Fibroblast of lung (primary cell): ENCODE measurements around the gene IRF4. TPM values are rescaled to one million over a fixed set of nuclear protein-coding genes. Genes with fewer than 3 reads are reported as not detected.
"Not testable (repeated sequence)": the region's sequence is repeated elsewhere in the genome, so short reads cannot be mapped to it uniquely, and the experiment has no call there.

Experiments
- DNase-seq, 2 donors: peaks; one replicate each; pipeline versions ENCODE4 v3.0.0 to v3.0.0-alpha.2; 2010; ENCODE audit warnings: low read depth in 2 of 2
- H2AFZ ChIP-seq: 2 replicates; pipeline ENCODE4 v1.5.1; 2012; ENCODE audit warnings: low read length, control low read depth, inconsistent platforms
- H3K27ac ChIP-seq: 2 replicates; pipeline ENCODE4 v1.5.1; 2011; ENCODE audit warnings: low read length, control low read depth; ENCODE audit not compliant: insufficient read depth
- H3K27me3 ChIP-seq: 2 replicates; pipeline ENCODE4 v1.5.1; 2011; ENCODE audit warnings: mild to moderate bottlenecking, low read length; ENCODE audit not compliant: control insufficient read depth, insufficient read depth
- H3K36me3 ChIP-seq: 2 replicates; pipeline ENCODE4 v1.5.1; 2011; ENCODE audit warnings: low read length; ENCODE audit not compliant: control insufficient read depth, insufficient read depth
- H3K4me1 ChIP-seq: 2 replicates; pipeline ENCODE4 v1.5.1; 2011; ENCODE audit warnings: low read length; ENCODE audit not compliant: control insufficient read depth, insufficient read depth; ENCODE audit errors: extremely low read depth
- H3K4me2 ChIP-seq: 2 replicates; pipeline ENCODE4 v1.5.1; 2011; ENCODE audit warnings: low read length, control low read depth; ENCODE audit not compliant: insufficient read depth; ENCODE audit errors: extremely low read depth
- H3K4me3 ChIP-seq, 4 experiments: fragments of 200-600 bp in 1 of 4; sonication (generic) in 1 of 4; replicated peaks in 1 of 4; 2 replicates each; pipeline ENCODE4 v1.5.1; 2011 to 2016; ENCODE audit warnings: low read length in 4 of 4, low read depth in 3 of 4, mild to moderate bottlenecking in 3 of 4, control low read depth in 2 of 4, inconsistent platforms in 1 of 4, mixed read lengths in 1 of 4; ENCODE audit not compliant: insufficient read depth in 1 of 4; ENCODE audit errors: control extremely low read depth in 1 of 4
- H3K79me2 ChIP-seq: 2 replicates; pipeline ENCODE4 v1.5.1; 2012; ENCODE audit warnings: mild to moderate bottlenecking, low read length, inconsistent platforms; ENCODE audit not compliant: control insufficient read depth, insufficient read depth
- H3K9ac ChIP-seq: 2 replicates; pipeline ENCODE4 v1.5.1; 2011; ENCODE audit warnings: mild to moderate bottlenecking, low read length, control low read depth; ENCODE audit not compliant: insufficient read depth
- H3K9me3 ChIP-seq: 2 replicates; pipeline ENCODE4 v1.5.1; 2012; ENCODE audit warnings: low read depth, low read length; ENCODE audit not compliant: control insufficient read depth, insufficient read depth
- H4K20me1 ChIP-seq: 2 replicates; pipeline ENCODE4 v1.5.1; 2011; ENCODE audit warnings: low read length; ENCODE audit not compliant: control insufficient read depth, insufficient read depth; ENCODE audit errors: extremely low read depth
- EZH2 ChIP-seq: IDR thresholded peaks from 2 replicates; pipeline ENCODE4 v1.5.1; 2012; ENCODE audit warnings: low read length, control low read depth, mild to moderate bottlenecking; ENCODE audit errors: missing control alignments
- polyA plus RNA-seq, 2 donors: library from polyadenylated mRNA; depleted of rRNA in 1 of 2; stranded (reverse) in 1 of 2; unstranded in 1 of 2; fragments of >200 nt; gene quantifications; 2 replicates each; pipeline ENCODE4 v1.2.1, GENCODE V29; 2011 to 2012; ENCODE audit warnings: missing spikeins in 1 of 2
- total RNA-seq: library from RNA; depleted of rRNA; stranded (reverse); fragments of >200 nt; gene quantifications from 2 replicates; pipeline ENCODE4 v1.2.1, GENCODE V29; 2014
- TF ChIP-seq, protein P1 (sequence below), 2 donors: IDR thresholded peaks in 1 of 2; conservative IDR thresholded peaks in 1 of 2; 1 replicate in 1 of 2; 2 replicates in 1 of 2; pipeline ENCODE4 v1.5.1; 2011 to 2012; ENCODE audit warnings: low read length in 2 of 2, control low read depth in 1 of 2, inconsistent platforms in 1 of 2, low read depth in 1 of 2, mild to moderate bottlenecking in 1 of 2

The IRF4 gene
- total and polyA plus RNA-seq, 2 donors (not counting 1 experiment from before 2014, with no cell fraction given): under 0.01 to 0.01 TPM

DNA sequence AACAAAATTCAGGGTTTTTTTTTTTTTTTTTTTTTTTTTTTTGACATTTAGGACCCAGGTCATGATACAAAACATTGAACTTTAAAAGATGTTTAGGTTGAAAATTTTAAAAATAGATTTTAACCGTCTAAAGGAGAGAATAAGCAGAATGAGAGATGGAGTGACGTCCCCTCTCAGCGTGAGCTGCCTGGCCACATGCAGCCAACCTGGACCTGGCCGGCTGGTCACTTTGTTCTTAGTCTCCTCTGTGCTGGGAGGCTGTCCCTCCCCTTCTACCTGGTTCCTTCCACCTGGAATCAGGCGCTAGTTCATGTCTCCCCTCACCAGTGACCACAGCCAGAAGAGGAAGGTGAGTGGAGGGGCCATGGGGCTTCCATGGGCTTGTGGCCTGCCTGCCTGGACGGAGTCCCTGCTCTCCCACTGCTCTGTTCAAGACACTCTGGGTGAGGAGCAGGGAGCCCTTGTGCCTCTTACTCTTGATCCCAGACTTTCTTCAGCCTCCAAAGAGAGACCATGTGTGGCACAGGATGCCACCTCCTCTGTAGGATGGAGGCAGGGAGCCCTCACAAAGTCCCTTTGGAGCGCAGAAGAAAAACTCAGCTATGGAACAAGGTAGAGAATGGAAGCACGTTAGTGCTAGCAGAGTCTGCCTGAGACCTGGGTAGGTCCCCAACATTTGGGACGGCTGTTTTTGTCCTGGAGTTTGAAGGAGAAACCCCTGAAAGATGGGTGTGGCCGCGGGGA lies 31.7 kb downstream of the IRF4 start:
- H4K20me1 ChIP-seq: no peaks in the 10 kb centered on the region
- H3K27ac ChIP-seq: no peak overlapping the region
- no peaks in the 10 kb centered on the region for H3K36me3 ChIP-seq
- H3K27me3 ChIP-seq: no peaks in the 10 kb centered on the region
- DNase-seq: no peak
- H3K9me3 ChIP-seq: no peaks in the 10 kb centered on the region
- H2AFZ ChIP-seq: no peak overlapping the region
- H3K4me1 ChIP-seq: peaks cover 6% of the 10 kb centered on the region
- H3K4me3 ChIP-seq: no peak overlapping the region
- no peak overlapping the region for H3K9ac ChIP-seq
- H3K79me2 ChIP-seq: no peaks in the 10 kb centered on the region
- H3K4me2 ChIP-seq: no peak overlapping the region
- TF ChIP-seq, protein P1, sequence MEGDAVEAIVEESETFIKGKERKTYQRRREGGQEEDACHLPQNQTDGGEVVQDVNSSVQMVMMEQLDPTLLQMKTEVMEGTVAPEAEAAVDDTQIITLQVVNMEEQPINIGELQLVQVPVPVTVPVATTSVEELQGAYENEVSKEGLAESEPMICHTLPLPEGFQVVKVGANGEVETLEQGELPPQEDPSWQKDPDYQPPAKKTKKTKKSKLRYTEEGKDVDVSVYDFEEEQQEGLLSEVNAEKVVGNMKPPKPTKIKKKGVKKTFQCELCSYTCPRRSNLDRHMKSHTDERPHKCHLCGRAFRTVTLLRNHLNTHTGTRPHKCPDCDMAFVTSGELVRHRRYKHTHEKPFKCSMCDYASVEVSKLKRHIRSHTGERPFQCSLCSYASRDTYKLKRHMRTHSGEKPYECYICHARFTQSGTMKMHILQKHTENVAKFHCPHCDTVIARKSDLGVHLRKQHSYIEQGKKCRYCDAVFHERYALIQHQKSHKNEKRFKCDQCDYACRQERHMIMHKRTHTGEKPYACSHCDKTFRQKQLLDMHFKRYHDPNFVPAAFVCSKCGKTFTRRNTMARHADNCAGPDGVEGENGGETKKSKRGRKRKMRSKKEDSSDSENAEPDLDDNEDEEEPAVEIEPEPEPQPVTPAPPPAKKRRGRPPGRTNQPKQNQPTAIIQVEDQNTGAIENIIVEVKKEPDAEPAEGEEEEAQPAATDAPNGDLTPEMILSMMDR (conservative IDR thresholded peaks at IDR 0.05 in 1 of 2, IDR thresholded peaks at IDR 0.05 in 1 of 2; ENCODE audit: low read depth in 1 of 2, low read length in 2 of 2): no peak
- TF ChIP-seq EZH2: no peak

DNA sequence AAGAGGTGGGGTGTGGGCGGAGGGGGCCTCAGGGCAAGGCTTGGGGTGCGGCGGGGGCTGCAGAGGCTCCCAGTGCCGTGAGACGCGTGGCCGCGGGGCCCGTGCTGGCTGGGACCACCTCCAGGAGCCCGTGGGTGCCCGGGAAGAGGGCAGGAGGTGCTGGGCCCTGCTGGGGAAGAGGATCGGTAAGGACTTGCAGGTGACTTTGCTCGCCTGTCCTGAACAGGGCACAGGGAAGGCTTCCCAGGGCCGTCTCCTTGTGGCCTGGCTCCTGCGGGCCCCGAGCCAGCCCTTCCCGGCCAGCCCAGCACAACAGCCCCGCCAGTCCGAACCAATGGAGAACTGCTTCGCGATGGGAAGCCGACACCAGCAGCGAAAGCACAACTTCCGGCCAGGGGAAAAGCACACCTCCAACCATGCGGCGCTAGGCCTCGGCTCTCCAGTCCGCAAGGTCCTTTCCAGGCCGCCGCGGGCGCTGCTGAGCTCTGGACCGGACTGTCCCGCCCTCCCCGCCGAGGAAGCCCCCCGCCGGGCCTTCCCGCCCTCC lies 32.3 kb downstream of the IRF4 start:
- no peak overlapping the region for H3K27ac ChIP-seq
- no peak for TF ChIP-seq EZH2
- TF ChIP-seq, protein P1 (conservative IDR thresholded peaks at IDR 0.05 in 1 of 2, IDR thresholded peaks at IDR 0.05 in 1 of 2; ENCODE audit: low read depth in 1 of 2, low read length in 2 of 2): no peak
- H3K4me3 ChIP-seq: no peak overlapping the region
- no peaks in the 10 kb centered on the region for H3K27me3 ChIP-seq
- peaks cover 6% of the 10 kb centered on the region for H3K4me1 ChIP-seq
- H3K4me2 ChIP-seq: no peak overlapping the region
- H4K20me1 ChIP-seq: no peaks in the 10 kb centered on the region
- no peak overlapping the region for H3K9ac ChIP-seq
- no peaks in the 10 kb centered on the region for H3K9me3 ChIP-seq
- no peaks in the 10 kb centered on the region for H3K79me2 ChIP-seq
- DNase-seq: no peak
- no peaks in the 10 kb centered on the region for H3K36me3 ChIP-seq
- no peak overlapping the region for H2AFZ ChIP-seq

DNA sequence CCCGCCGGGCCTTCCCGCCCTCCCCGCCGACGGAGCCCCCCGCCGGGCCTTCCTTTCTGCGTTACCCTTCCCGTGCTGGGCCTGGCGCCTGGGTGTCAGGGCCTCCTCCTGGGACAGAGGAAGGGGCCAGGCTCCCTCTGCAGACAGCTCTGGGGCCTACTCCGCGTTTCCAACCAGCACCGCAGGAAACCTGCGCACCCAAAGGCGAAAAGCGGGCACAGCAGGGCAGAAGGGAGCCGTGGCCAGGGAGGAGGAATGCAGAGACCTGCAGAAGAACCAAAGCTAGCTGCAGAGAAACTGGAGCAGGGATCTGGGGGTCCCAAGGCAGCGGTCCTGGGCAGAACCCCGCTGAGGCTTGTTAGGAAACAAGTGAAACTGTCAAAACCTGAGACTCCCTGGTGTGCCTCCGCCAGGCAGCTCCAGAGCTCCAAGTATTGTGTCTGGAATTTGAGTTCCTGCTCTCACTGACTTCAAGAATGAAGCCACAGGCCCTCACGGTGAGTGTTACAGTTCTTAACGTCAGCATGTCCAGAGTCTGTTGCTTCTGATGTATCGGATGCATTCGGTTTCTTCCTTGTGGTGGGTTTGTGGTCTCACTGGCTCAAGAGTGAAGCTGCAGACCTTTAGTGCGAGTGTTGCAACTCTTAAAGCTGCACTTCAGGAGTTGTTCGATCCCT lies 33.3 kb downstream of the IRF4 start:
- Histone ChIP-seq H2AFZ (no peak overlapping the region), H3K27ac (no peak overlapping the region), H3K27me3 (no peaks in the 10 kb centered on the region), H3K4me2 (no peak overlapping the region), H3K4me1 (peaks cover 6% of the 10 kb centered on the region), H3K79me2 (no peaks in the 10 kb centered on the region), H3K4me3 (no peak overlapping the region), H3K9me3 (no peaks in the 10 kb centered on the region), H3K9ac (no peak overlapping the region), H4K20me1 (no peaks in the 10 kb centered on the region), H3K36me3 (no peaks in the 10 kb centered on the region)
- no peak for TF ChIP-seq EZH2
- TF ChIP-seq, protein P1 (conservative IDR thresholded peaks at IDR 0.05 in 1 of 2, IDR thresholded peaks at IDR 0.05 in 1 of 2; ENCODE audit: low read depth in 1 of 2, low read length in 2 of 2): no peak
- DNase-seq: no peak

DNA sequence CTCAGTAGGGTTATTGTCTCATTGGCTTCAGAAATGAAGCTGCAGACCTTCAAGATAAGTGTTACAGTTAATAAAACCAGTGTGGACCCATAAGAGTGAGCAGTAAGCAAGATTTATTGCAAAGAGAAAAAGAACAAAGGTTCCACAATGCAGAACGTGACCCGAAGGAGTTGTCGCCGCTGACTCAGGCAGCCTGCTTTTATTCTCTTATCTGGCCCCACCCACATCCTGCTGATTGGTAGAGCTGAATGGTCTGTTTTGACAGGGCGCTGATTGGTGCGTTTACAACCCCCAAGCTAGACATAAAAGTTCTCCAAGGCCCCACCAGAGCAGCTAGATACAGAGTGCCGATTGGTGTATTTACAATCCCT lies 33.9 kb downstream of the IRF4 start:
- H3K9ac ChIP-seq, H3K27me3 ChIP-seq, H3K79me2 ChIP-seq, H3K4me3 ChIP-seq, H2AFZ ChIP-seq, H4K20me1 ChIP-seq, DNase-seq, H3K4me2 ChIP-seq, H3K27ac ChIP-seq, H3K36me3 ChIP-seq, H3K9me3 ChIP-seq, H3K4me1 ChIP-seq: not testable (repeated sequence)
